NCI-H82 treated with DMSO at 0.1 percent for 48 hours (cell line): ENCODE data around the gene FBN2.

Experiments used
- DNase-seq: peaks from one replicate; lab custom pipeline; 2025; ENCODE audit not compliant: unreplicated experiment; lab: John Stamatoyannopoulos, UW

The FBN2 gene

GRCh38 chr5:128538000-128538249 is at the start of gene FBN2:
Gene FBN2, minus strand, starts transcription at chr5:128538245. Its CDS starts 642 bp downstream, at chr5:128537603.
- no peak for DNase-seq

GRCh38 chr5:128587275-128587674 is 49.2 kb upstream of the FBN2 start:
- DNase-seq, result no peak

- no peak for DNase-seq
Observed at GRCh38 chr5:128586848-128587247, 48.8 kb upstream of the FBN2 start.

GRCh38 chr5:128579639-128580038 is 41.6 kb upstream of the FBN2 start:
- DNase-seq, result no peak

GRCh38 chr5:128579093-128579492 is 41.0 kb upstream of the FBN2 start:
- no peak for DNase-seq

- DNase-seq, result no peak
Observed at GRCh38 chr5:128574041-128574440, 36.0 kb upstream of the FBN2 start.

- DNase-seq, result no peak
Observed at GRCh38 chr5:128572930-128573319, 34.9 kb upstream of the FBN2 start.

GRCh38 chr5:128572051-128572929 is 34.2 kb upstream of the FBN2 start:
- no peak for DNase-seq

- DNase-seq, result no peak
Observed at GRCh38 chr5:128566178-128566577, 28.1 kb upstream of the FBN2 start.

GRCh38 chr5:128559300-128560297 is 21.6 kb upstream of the FBN2 start:
- DNase-seq, result no peak

- no peak for DNase-seq
Observed at GRCh38 chr5:128553747-128554146, 15.7 kb upstream of the FBN2 start.

GRCh38 chr5:128551476-128551875 is 13.4 kb upstream of the FBN2 start:
- no peak for DNase-seq

- DNase-seq, result no peak
Observed at GRCh38 chr5:128549496-128549895, 11.5 kb upstream of the FBN2 start.

- no peak for DNase-seq
Observed at GRCh38 chr5:128546658-128547281, 8.7 kb upstream of the FBN2 start.

- DNase-seq, result no peak
Observed at GRCh38 chr5:128541385-128541784, 3.3 kb upstream of the FBN2 start.

- DNase-seq, result no peak
Observed at GRCh38 chr5:128539038-128539429, 989 bp upstream of the FBN2 start.

GRCh38 chr5:128538250-128539037 is 399 bp upstream of the FBN2 start:
- no peak for DNase-seq

- DNase-seq, result no peak
Observed at GRCh38 chr5:128537221-128537999, 635 bp downstream of the FBN2 start.

- no peak for DNase-seq
Observed at GRCh38 chr5:128536254-128537220, 1.5 kb downstream of the FBN2 start.
